ENCODE results near the gene CSNK1D. TPM values are rescaled to one million over a fixed set of nuclear protein-coding genes. Genes with fewer than 3 reads are reported as not detected.

The CSNK1D gene
- total RNA-seq, 3 donors from 2014 or later = 177 to 221 (median 189) TPM

DNA sequence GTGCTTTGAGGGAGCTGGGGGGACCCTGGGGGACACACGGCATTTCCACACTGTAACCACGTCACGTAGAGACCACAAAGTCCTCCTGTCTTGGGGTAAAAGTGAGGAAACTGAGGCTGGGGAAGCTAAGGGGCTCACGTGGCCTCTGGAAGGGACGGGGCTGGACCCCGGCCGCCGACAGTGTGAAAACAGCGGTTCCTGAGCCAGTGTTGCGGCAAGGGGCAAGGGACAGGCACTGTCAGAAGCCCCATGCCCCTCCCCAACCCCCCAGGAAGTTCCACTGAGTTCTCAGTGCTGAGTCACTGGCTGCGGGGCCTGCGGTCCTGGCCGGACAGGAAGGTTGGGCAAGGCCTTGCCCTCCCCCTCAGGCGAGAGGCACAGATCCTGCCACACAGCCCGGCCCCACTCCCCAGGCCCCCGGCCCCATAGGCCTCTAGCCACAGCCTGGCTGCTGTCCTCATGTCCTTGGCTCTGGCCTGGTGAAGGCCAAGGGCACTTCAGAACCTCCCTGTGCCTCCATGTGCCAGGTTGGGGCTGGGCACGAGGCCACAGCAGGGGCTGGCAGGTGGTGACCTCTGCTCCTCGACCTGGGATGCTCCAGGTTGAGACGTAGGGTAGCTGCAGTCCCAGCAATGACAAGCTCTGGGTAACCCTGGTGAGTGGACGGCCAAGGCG is 55.8 kb downstream of the CSNK1D start:
- TF ChIP-seq, protein P1, sequence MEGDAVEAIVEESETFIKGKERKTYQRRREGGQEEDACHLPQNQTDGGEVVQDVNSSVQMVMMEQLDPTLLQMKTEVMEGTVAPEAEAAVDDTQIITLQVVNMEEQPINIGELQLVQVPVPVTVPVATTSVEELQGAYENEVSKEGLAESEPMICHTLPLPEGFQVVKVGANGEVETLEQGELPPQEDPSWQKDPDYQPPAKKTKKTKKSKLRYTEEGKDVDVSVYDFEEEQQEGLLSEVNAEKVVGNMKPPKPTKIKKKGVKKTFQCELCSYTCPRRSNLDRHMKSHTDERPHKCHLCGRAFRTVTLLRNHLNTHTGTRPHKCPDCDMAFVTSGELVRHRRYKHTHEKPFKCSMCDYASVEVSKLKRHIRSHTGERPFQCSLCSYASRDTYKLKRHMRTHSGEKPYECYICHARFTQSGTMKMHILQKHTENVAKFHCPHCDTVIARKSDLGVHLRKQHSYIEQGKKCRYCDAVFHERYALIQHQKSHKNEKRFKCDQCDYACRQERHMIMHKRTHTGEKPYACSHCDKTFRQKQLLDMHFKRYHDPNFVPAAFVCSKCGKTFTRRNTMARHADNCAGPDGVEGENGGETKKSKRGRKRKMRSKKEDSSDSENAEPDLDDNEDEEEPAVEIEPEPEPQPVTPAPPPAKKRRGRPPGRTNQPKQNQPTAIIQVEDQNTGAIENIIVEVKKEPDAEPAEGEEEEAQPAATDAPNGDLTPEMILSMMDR (IDR thresholded peaks at IDR 0.05) = no peak
- H3K4me3 ChIP-seq = no peak overlapping the region
- no peaks in the 10 kb centered on the region for H3K9me3 ChIP-seq
- H3K4me1 ChIP-seq (ENCODE audit: low read depth) = peaks cover 29% of the 10 kb centered on the region
- DNase-seq (peak in 2 of 3 donors; percentile 66 to 87), ATAC-seq (peak; percentile 10)
- intact Hi-C loops (cut with DNase I, micrococcal nuclease) = no loop called here
- H3K36me3 ChIP-seq (ENCODE audit: low read depth) = no peaks in the 10 kb centered on the region

DNA sequence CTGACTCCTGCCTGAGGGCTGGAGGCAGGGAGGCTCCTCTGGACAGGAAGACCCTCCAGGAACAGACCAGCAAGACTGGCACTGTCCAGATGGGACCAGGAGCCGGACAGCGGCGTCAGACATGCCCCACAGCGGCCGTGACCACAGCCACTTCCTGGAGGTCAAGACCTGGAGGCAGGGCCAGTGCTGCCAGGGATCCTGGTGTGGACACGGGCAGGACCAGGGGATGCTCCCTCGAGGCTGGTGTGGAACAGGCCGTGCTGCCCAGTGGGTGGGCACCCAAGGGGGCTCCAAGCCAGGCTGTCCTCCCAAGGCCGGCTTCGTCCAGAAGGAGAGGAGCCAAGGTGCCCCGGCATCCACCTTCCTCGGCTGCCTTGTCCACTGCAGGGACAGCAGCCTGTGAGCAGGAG is 56.4 kb downstream of the CSNK1D start:
- TF ChIP-seq, protein P1 (IDR thresholded peaks at IDR 0.05) = no peak
- no peak for ATAC-seq
- H3K36me3 ChIP-seq (ENCODE audit: low read depth) = no peaks in the 10 kb centered on the region
- H3K4me3 ChIP-seq = no peak overlapping the region
- intact Hi-C loops (cut with DNase I, micrococcal nuclease) = no loop called here
- peak in 2 of 3 donors; percentile 60 to 81 for DNase-seq
- peaks cover 29% of the 10 kb centered on the region for H3K4me1 ChIP-seq (ENCODE audit: low read depth)
- H3K9me3 ChIP-seq = no peaks in the 10 kb centered on the region

DNA sequence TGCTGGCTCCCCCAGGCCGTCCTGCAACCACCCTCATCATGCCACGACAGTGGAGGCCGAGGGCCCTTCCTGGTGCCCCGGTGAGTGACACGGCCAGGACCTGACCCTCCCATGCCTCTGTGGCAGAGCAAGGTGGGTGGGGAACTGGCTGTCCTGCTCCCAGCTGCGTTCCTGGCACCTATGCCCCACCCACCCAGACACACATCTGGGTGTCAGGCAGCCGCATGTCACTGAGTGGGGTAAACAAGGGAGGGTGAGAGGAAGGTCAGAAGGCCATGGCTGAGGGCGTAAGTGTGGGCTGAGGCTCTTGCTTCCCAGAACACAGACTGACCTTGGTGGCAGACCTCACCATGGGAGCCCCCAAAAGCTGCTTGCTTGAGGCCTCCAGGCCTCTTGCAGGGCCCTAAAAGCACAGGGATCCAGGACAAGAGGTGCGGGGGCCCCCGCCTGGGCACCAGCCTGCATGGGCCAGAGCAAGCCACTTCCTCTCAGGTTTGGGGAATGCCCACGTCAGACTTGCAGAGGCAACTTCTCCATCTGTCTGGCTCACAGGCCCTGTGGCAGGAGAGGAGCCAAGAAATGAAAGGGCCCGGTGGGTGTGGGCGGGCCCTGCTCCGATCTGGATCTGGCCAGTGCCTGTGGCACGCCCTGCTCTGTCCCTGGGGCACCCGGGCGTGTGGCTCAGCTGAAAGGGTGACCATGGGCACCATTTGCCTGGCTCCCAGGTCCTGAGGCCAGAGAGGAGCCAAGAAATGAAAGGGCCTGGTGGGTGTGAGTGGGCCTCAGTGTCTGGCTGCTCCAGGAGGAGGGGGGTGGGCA is 57.0 kb downstream of the CSNK1D start:
- ATAC-seq = peak; percentile 81
- H3K9me3 ChIP-seq = no peaks in the 10 kb centered on the region
- H3K4me3 ChIP-seq = no peak overlapping the region
- peak; percentile 85 to 93 (median 87) for DNase-seq
- TF ChIP-seq, protein P1 (IDR thresholded peaks at IDR 0.05) = no peak
- peaks cover 32% of the 10 kb centered on the region for H3K4me1 ChIP-seq (ENCODE audit: low read depth)
- intact Hi-C loops (cut with DNase I, micrococcal nuclease) = no loop called here
- no peaks in the 10 kb centered on the region for H3K36me3 ChIP-seq (ENCODE audit: low read depth)

DNA sequence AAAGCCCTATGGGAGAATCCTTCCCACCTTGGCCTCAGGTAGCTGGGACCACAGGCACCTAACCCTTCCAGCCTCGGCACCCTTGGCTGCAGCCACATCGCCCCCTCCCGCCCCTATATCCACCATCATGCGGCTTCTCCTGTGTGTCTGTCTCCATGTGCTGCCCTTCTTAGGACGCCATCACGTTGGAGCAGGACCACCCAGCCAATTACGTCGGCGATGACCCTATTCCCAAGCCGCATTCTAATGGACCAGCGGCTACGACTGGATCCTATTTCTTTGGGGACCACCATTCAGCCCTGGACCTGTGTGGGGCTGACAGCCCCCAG is 57.6 kb downstream of the CSNK1D start:
- Histone ChIP-seq H3K4me1 (ENCODE audit: low read depth) (peaks cover 32% of the 10 kb centered on the region), H3K36me3 (ENCODE audit: low read depth) (no peaks in the 10 kb centered on the region), H3K4me3 (no peak overlapping the region), H3K9me3 (no peaks in the 10 kb centered on the region)
- DNase-seq (no peak), ATAC-seq (no peak)
- TF ChIP-seq, protein P1 (IDR thresholded peaks at IDR 0.05) = no peak
- intact Hi-C loops (cut with DNase I, micrococcal nuclease) = no loop called here

DNA sequence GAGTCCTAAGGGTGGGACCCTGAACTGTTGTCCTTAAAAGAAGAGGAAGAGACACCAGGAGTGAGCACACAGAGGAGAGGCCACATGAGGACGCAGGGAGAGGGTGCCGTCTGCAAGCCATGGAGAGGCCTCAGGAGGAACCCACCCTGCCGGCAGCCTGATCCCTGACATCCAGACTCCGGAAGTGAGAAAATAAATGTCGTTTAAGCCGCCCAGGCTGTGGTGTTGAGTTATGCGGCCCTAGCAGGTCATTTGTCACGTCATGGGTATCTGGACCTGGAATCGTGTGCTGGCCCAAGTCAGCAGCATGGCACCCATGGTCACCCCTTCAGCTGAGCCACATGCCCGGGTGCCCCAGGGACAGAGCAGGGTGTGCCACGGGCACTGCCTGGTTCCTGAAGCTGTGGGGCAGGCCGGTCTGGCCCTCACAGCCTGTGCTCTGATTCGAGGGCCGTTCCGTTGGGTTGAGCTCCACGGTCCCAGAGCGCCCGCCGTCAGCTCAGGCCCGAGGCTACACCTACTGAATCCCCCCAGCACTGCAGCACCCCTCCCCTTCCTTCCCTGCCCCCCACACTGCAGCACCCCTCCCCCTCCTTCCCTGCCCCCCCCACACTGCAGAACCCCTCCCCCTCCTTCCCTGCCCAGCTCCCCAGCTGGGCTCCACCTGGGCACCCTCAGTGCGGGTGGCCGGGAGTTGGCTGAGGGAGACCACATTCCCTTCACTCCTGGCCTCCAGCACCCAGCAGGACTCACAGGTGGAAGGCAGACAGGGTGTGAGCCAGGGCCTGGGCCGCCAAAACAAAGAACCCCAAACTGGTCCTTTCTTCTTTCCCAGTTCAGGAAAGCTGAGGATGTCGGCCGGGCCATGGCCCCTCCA is 58.2 kb downstream of the CSNK1D start:
- no peak overlapping the region for H3K4me3 ChIP-seq
- no peak for ATAC-seq
- TF ChIP-seq, protein P1 (IDR thresholded peaks at IDR 0.05) = no peak
- intact Hi-C loops (cut with DNase I, micrococcal nuclease) = no loop called here
- H3K4me1 ChIP-seq (ENCODE audit: low read depth) = peaks cover 32% of the 10 kb centered on the region
- no peaks in the 10 kb centered on the region for H3K9me3 ChIP-seq
- H3K36me3 ChIP-seq (ENCODE audit: low read depth) = no peaks in the 10 kb centered on the region
- DNase-seq = peak in 1 of 3 donors; percentile 61

Measured in mucosa of descending colon (tissue), 3 donors.